ENCODE results near the gene DUOX2. TPM values are rescaled to one million over a fixed set of nuclear protein-coding genes. Genes with fewer than 3 reads are reported as not detected.

DUOX2 gene
- total RNA-seq, 4 donors from 2014 or later = under 0.01 to 0.86 (median 0.10) TPM

DNA sequence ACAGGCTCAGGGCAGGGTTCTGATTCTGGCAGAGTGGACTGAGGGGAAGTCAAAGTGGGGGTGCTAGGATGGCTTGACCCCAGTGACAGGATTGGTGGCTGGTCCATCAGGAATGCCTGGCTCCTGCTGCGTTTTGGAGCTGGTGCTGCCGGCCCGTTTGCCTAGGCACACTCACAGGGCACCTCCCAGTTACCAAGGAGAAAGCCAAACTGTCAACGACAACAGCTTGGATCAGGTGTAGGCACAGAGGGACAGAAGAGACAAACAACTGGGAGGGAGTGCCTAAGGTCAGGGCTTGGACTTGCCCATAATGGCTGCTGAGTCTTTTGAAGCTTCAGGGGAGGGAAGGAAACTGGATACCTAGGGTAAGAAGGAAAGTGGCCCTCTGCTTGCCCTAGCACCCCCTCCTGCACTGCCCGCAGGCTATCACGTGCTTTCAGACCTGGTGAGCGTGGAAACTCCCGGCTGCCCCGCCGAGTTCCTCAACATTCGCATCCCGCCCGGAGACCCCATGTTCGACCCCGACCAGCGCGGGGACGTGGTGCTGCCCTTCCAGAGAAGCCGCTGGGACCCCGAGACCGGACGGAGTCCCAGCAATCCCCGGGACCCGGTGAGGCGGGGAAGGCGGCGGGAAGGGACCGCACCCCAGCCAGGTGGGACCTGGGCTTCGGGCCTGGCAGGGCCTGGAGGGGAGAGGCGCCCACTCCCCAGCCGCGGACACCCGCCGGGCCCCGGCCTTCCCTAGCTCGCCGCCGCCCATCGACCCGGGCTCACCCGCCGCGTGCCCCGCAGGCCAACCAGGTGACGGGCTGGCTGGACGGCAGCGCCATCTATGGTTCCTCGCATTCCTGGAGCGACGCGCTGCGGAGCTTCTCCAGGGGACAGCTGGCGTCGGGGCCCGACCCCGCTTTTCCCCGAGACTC is 21.0 kb upstream of the DUOX2 start:
- intact Hi-C loops (cut with DNase I) = no loop called here
- Histone ChIP-seq H3K36me3 (no peaks in the 10 kb centered on the region), H3K27ac (replicated peaks in 1 of 4) (no peak overlapping the region), H3K9me3 (no peaks in the 10 kb centered on the region), H3K4me3 (peak overlapping the region; percentile 26 to 46 (median 34)), H3K4me1 (peaks cover 7 to 15% (median 12%) of the 10 kb centered on the region in 4 donors), H3K27me3 (peaks cover 0 to 90% (median 28%) of the 10 kb centered on the region in 4 donors)
- WGBS = 40% methylated on average over 4 of the region's 57 CpGs
- DNase-seq (ENCODE audit: extremely low spot score) = no peak
- TF ChIP-seq EP300 (IDR thresholded peaks at IDR 0.05) = no peak
- TF ChIP-seq POLR2A (IDR thresholded peaks at IDR 0.05; ENCODE audit: low read depth) = no peak
- no peak for TF ChIP-seq POLR2AphosphoS5 (IDR thresholded peaks at IDR 0.05)
- TF ChIP-seq, protein P1, sequence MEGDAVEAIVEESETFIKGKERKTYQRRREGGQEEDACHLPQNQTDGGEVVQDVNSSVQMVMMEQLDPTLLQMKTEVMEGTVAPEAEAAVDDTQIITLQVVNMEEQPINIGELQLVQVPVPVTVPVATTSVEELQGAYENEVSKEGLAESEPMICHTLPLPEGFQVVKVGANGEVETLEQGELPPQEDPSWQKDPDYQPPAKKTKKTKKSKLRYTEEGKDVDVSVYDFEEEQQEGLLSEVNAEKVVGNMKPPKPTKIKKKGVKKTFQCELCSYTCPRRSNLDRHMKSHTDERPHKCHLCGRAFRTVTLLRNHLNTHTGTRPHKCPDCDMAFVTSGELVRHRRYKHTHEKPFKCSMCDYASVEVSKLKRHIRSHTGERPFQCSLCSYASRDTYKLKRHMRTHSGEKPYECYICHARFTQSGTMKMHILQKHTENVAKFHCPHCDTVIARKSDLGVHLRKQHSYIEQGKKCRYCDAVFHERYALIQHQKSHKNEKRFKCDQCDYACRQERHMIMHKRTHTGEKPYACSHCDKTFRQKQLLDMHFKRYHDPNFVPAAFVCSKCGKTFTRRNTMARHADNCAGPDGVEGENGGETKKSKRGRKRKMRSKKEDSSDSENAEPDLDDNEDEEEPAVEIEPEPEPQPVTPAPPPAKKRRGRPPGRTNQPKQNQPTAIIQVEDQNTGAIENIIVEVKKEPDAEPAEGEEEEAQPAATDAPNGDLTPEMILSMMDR (IDR thresholded peaks at IDR 0.05) = no peak

- DNase-seq (ENCODE audit: extremely low spot score) = no peak
- H3K27me3 ChIP-seq = peaks cover 0 to 91% (median 37%) of the 10 kb centered on the region in 4 donors
- intact Hi-C loops (cut with DNase I) = no loop called here
These were observed 20.1 kb upstream of the DUOX2 start for GRCh38 chr15:45134046-45134445.

DNA sequence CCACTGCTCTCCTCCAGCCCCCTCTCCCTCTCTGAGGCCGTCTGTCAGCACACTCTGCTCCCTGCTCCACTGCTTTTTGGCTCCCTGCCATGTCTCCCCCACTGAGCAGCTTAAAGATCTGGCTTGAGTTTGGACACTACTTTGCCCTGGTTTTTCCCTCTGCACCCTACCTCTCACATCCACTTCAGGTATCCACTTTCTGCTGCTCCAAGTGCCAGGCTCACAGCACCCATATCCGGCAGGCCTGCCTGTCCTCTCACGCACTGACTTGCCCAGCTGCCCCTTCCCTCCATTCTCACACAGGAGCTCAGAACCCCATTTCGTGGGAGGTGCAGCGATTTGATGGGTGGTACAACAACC is 19.6 kb upstream of the DUOX2 start:
- 71% methylated on average over 5 of the region's 5 CpGs for WGBS
- intact Hi-C loops (cut with DNase I) = no loop called here
- Histone ChIP-seq H3K9me3 (no peaks in the 10 kb centered on the region), H3K4me1 (peaks cover 10 to 27% (median 25%) of the 10 kb centered on the region in 4 donors), H3K36me3 (no peaks in the 10 kb centered on the region), H3K4me3 (no peak overlapping the region), H3K27me3 (peaks cover 0 to 91% (median 41%) of the 10 kb centered on the region in 4 donors), H3K27ac (replicated peaks in 1 of 4) (no peak overlapping the region)
- DNase-seq (ENCODE audit: extremely low spot score) = no peak
- TF ChIP-seq EP300 (IDR thresholded peaks at IDR 0.05) (no peak), POLR2A (IDR thresholded peaks at IDR 0.05; ENCODE audit: low read depth) (no peak), POLR2AphosphoS5 (IDR thresholded peaks at IDR 0.05) (no peak)
- TF ChIP-seq, protein P1 (IDR thresholded peaks at IDR 0.05) = no peak

More at GRCh38 chr15:45134046-45134445, 20.1 kb upstream of the DUOX2 start:
- Histone ChIP-seq H3K9me3 (no peaks in the 10 kb centered on the region), H3K4me3 (no peak overlapping the region), H3K36me3 (no peaks in the 10 kb centered on the region), H3K27ac (replicated peaks in 1 of 4) (no peak overlapping the region), H3K4me1 (peaks cover 10 to 24% (median 21%) of the 10 kb centered on the region in 4 donors)
- 82% methylated on average over 7 of the region's 7 CpGs for WGBS
- TF ChIP-seq POLR2AphosphoS5 (IDR thresholded peaks at IDR 0.05) = no peak

DNA sequence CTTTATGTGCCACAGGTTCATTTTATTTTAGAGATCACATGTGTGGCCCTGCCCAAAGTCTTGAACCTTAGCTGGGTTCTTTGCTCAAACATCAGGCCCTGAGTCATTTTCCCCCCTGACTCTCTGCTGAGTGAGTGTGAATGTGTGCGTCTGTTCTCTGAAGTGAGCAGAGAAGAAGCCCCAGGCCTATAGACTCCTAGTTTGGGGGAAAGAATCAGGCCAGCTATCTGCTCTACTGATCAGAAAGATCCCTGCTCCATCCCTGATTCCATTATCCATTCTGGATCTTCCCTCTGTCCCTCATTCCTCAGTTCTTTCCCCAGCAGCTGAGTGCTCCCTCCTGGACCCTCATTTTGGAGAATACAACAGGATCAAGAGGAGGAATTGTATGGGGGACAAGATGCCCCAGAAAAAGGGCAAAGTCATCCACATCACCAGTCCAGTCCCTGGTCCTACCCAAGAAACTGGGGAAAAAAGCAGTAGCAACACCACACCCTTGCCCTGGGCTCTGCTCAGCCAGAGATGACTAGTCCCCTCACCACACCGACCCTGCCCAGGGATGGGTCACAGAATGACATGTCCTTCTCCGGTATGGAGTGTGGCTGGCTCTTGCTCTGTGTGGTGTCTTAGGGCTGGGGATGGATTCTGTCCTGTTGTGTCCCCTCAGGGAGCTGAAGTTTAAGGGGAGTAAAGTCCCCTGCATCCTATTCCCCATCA is 19.0 kb upstream of the DUOX2 start:
- H3K27ac ChIP-seq (replicated peaks in 1 of 4) = no peak overlapping the region
- H3K9me3 ChIP-seq = no peaks in the 10 kb centered on the region
- H3K4me1 ChIP-seq = peaks cover 10 to 27% (median 25%) of the 10 kb centered on the region in 4 donors
- WGBS = 68% methylated on average over 2 of the region's 3 CpGs
- TF ChIP-seq POLR2AphosphoS5 (IDR thresholded peaks at IDR 0.05) = no peak
- TF ChIP-seq, protein P1 (IDR thresholded peaks at IDR 0.05) = no peak
- no peak for TF ChIP-seq EP300 (IDR thresholded peaks at IDR 0.05)
- TF ChIP-seq POLR2A (IDR thresholded peaks at IDR 0.05; ENCODE audit: low read depth) = no peak
- no peak overlapping the region for H3K4me3 ChIP-seq
- intact Hi-C loops (cut with DNase I) = no loop called here
- H3K36me3 ChIP-seq = no peaks in the 10 kb centered on the region
- no peak for DNase-seq (ENCODE audit: extremely low spot score)
- peaks cover 0 to 91% (median 44%) of the 10 kb centered on the region in 4 donors for H3K27me3 ChIP-seq

DNA sequence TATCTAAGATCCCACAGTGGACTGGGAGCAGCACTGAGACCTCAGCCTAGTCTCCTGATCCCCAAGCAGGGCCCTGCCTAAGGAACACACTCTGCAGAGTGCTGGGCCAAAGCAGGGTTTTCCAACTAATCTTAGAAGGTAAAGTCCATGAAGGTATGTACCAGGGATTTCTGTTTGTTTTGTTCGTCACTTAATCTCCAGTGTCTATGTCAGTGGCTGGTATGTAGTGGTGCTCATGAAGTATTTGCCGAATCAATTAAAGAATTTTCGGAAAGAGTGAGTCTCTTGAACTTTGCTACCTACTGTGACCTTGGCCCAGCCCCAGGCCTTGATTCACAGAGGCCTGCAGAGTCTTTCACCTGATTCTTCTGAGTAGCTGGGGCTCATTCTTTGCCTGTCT is 17.5 kb upstream of the DUOX2 start:
- Histone ChIP-seq H3K4me1 (peaks cover 10 to 27% (median 25%) of the 10 kb centered on the region in 4 donors), H3K4me3 (no peak overlapping the region), H3K27ac (replicated peaks in 1 of 4) (no peak overlapping the region), H3K9me3 (no peaks in the 10 kb centered on the region), H3K27me3 (peaks cover 0 to 92% (median 43%) of the 10 kb centered on the region in 4 donors), H3K36me3 (no peaks in the 10 kb centered on the region)
- 87% methylated on average over 3 of the region's 3 CpGs for WGBS
- no peak for DNase-seq (ENCODE audit: extremely low spot score)
- TF ChIP-seq, protein P1 (IDR thresholded peaks at IDR 0.05) = no peak
- TF ChIP-seq EP300 (IDR thresholded peaks at IDR 0.05) (no peak), POLR2A (IDR thresholded peaks at IDR 0.05; ENCODE audit: low read depth) (no peak), POLR2AphosphoS5 (IDR thresholded peaks at IDR 0.05) (no peak)
- intact Hi-C loops (cut with DNase I) = no loop called here

Measured in esophagus muscularis mucosa (tissue), 4 donors.